ENCODE data around the gene ZNF746.

Gene ZNF746

GRCh38 chr7:149490083-149490760, 7.4 kb downstream of the ZNF746 start:
- TF ChIP-seq CTCF (conservative IDR thresholded peaks at IDR 0.05; ENCODE audit: low read depth, low read length) = no peak
- H3K4me3 ChIP-seq (ENCODE audit: low read length) = no peak overlapping the region
- no peak for DNase-seq (ENCODE audit: low read depth)

GRCh38 chr7:149489391-149490024, 8.1 kb downstream of the ZNF746 start:
- DNase-seq (ENCODE audit: low read depth) = no peak
- no peak overlapping the region for H3K4me3 ChIP-seq (ENCODE audit: low read length)
- peak; percentile 33 for TF ChIP-seq CTCF (conservative IDR thresholded peaks at IDR 0.05; ENCODE audit: low read depth, low read length)

- TF ChIP-seq CTCF (conservative IDR thresholded peaks at IDR 0.05; ENCODE audit: low read depth, low read length) = no peak
- no peak for DNase-seq (ENCODE audit: low read depth)
- H3K4me3 ChIP-seq (ENCODE audit: low read length) = no peak overlapping the region
These were observed 18.0 kb downstream of the ZNF746 start for GRCh38 chr7:149479568-149479967.

DNA sequence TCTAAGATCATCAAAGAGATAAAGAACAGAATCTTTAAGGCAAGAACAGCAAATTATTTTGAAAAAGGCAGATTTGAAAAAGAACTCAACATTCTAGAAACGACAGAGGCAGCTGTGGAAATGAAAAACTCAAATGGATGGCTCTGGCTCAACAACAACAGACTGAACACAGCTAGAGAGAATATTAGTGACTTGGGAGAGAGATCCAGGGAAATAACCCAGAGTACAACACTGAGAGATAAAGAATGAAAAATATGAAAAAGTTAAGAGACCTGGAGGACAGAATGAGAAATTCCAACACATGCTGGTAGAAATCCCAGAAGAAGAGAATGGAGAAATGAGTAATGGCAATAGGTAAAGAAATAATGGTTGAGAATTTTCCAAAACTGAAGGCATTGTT, 18.9 kb downstream of the ZNF746 start:
- no peak for DNase-seq (ENCODE audit: low read depth)
- H3K4me3 ChIP-seq (ENCODE audit: low read length) = no peak overlapping the region
- TF ChIP-seq CTCF (conservative IDR thresholded peaks at IDR 0.05; ENCODE audit: low read depth, low read length) = no peak

- H3K4me3 ChIP-seq (ENCODE audit: low read length) = no peak overlapping the region
- no peak for DNase-seq (ENCODE audit: low read depth)
- no peak for TF ChIP-seq CTCF (conservative IDR thresholded peaks at IDR 0.05; ENCODE audit: low read depth, low read length)
These were observed 19.8 kb downstream of the ZNF746 start for GRCh38 chr7:149477494-149478443.

GRCh38 chr7:149476791-149477190, 20.8 kb downstream of the ZNF746 start:
- no peak for DNase-seq (ENCODE audit: low read depth)
- H3K4me3 ChIP-seq (ENCODE audit: low read length) = no peak overlapping the region
- no peak for TF ChIP-seq CTCF (conservative IDR thresholded peaks at IDR 0.05; ENCODE audit: low read depth, low read length)
